Measurements from ENCODE around the gene GPC5.
"Not testable (repeated sequence)": the region's sequence is repeated elsewhere in the genome, so short reads cannot be mapped to it uniquely, and the experiment has no call there.

The GPC5 gene

DNA sequence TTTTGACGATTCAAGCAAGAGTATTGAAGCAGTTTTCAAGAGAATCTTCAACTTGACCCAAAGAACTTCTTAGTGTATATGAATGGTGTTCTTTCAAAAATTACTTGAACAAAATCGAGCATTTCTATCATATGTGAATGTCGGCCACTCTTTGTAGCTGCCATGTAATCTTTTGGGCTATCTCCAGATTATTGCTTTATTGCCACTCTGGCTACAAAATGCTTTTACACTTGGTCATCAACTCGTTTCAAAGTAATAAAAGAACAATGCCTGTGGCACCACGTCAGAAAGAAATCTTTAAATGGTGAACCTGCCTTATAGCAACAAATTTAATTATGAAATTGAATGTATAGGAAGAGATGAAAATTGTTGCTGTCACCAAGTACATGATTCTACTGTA lies 834.5 kb downstream of the GPC5 start:
- Histone ChIP-seq H3K9me3 (ENCODE audit: control insufficient read depth, insufficient read depth, low read length) (no peaks in the 10 kb centered on the region), H3K4me1 (ENCODE audit: insufficient read depth, low read length) (no peaks in the 10 kb centered on the region), H3K36me3 (ENCODE audit: insufficient read depth, low read length) (no peaks in the 10 kb centered on the region), H3K9ac (ENCODE audit: low read depth, low read length) (no peak overlapping the region)

- Histone ChIP-seq H3K36me3 (ENCODE audit: insufficient read depth, low read length) (no peaks in the 10 kb centered on the region), H3K9ac (ENCODE audit: low read depth, low read length) (no peak overlapping the region), H3K4me1 (ENCODE audit: insufficient read depth, low read length) (no peaks in the 10 kb centered on the region), H3K9me3 (ENCODE audit: control insufficient read depth, insufficient read depth, low read length) (no peaks in the 10 kb centered on the region)
Measured at GRCh38 chr13:92251671-92252210, 853.3 kb downstream of the GPC5 start.

- H3K36me3 ChIP-seq (ENCODE audit: insufficient read depth, low read length), result no peaks in the 10 kb centered on the region
- H3K4me1 ChIP-seq (ENCODE audit: insufficient read depth, low read length), result no peaks in the 10 kb centered on the region
- no peak overlapping the region for H3K9ac ChIP-seq (ENCODE audit: low read depth, low read length)
- H3K9me3 ChIP-seq (ENCODE audit: control insufficient read depth, insufficient read depth, low read length), result no peaks in the 10 kb centered on the region
Measured at GRCh38 chr13:92255526-92255925, 857.1 kb downstream of the GPC5 start.

DNA sequence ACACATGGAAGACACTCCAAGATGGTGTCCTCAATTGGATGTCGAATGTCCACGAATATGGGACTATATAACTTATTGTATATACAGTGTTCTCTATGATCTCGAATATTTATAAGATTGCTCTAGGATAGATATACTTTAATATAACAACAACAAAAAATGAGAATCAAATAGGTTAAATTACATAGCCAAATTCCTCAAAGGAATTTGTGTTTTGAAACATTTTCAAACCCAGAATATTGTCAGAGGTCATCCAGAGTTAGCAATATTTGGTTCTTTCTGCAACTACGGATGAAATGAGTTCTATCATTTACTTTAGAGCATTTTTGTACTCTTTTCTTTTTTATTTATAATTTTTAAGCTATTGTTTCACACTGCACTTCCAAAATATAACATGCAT lies 857.8 kb downstream of the GPC5 start:
- no peaks in the 10 kb centered on the region for H3K9me3 ChIP-seq (ENCODE audit: control insufficient read depth, insufficient read depth, low read length)
- H3K36me3 ChIP-seq (ENCODE audit: insufficient read depth, low read length), result no peaks in the 10 kb centered on the region
- H3K4me1 ChIP-seq (ENCODE audit: insufficient read depth, low read length), result no peaks in the 10 kb centered on the region
- H3K9ac ChIP-seq (ENCODE audit: low read depth, low read length), result no peak overlapping the region

- H3K9ac ChIP-seq (ENCODE audit: low read depth, low read length), result no peak overlapping the region
- no peaks in the 10 kb centered on the region for H3K36me3 ChIP-seq (ENCODE audit: insufficient read depth, low read length)
- H3K4me1 ChIP-seq (ENCODE audit: insufficient read depth, low read length), result no peaks in the 10 kb centered on the region
- H3K9me3 ChIP-seq (ENCODE audit: control insufficient read depth, insufficient read depth, low read length), result no peaks in the 10 kb centered on the region
Measured at GRCh38 chr13:92259046-92259445, 860.6 kb downstream of the GPC5 start.

GRCh38 chr13:92259523-92259922 lies 861.1 kb downstream of the GPC5 start:
- no peaks in the 10 kb centered on the region for H3K36me3 ChIP-seq (ENCODE audit: insufficient read depth, low read length)
- H3K4me1 ChIP-seq (ENCODE audit: insufficient read depth, low read length), result no peaks in the 10 kb centered on the region
- no peaks in the 10 kb centered on the region for H3K9me3 ChIP-seq (ENCODE audit: control insufficient read depth, insufficient read depth, low read length)
- H3K9ac ChIP-seq (ENCODE audit: low read depth, low read length), result no peak overlapping the region

DNA sequence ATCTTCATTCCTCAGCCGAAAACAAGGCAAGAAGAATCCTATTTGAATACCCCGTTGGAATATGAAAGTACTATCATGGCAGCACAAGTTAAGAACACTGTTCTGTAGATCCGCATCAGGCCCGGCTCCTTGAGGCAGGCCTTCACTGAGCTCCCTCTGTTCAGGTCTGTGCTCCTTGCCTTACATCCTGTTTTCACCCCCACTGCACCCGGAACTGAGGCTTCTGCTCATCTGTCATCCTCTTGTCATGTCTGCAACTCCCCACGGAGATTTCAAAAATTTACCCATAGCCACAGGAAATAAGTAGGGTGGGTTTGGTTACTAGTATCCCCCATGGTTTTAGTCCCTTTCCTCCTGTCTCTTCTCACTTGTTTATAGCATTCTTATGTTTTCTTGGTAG lies 861.9 kb downstream of the GPC5 start:
- Histone ChIP-seq H3K9me3 (ENCODE audit: control insufficient read depth, insufficient read depth, low read length) (no peaks in the 10 kb centered on the region), H3K4me1 (ENCODE audit: insufficient read depth, low read length) (no peaks in the 10 kb centered on the region), H3K9ac (ENCODE audit: low read depth, low read length) (no peak overlapping the region), H3K36me3 (ENCODE audit: insufficient read depth, low read length) (no peaks in the 10 kb centered on the region)

GRCh38 chr13:92262100-92262788 lies 863.8 kb downstream of the GPC5 start:
- no peak overlapping the region for H3K9ac ChIP-seq (ENCODE audit: low read depth, low read length)
- no peaks in the 10 kb centered on the region for H3K9me3 ChIP-seq (ENCODE audit: control insufficient read depth, insufficient read depth, low read length)
- no peaks in the 10 kb centered on the region for H3K4me1 ChIP-seq (ENCODE audit: insufficient read depth, low read length)
- no peaks in the 10 kb centered on the region for H3K36me3 ChIP-seq (ENCODE audit: insufficient read depth, low read length)

GRCh38 chr13:92265408-92265807 lies 867.0 kb downstream of the GPC5 start:
- H3K36me3 ChIP-seq (ENCODE audit: insufficient read depth, low read length), result no peaks in the 10 kb centered on the region

GRCh38 chr13:92270990-92271389 lies 872.6 kb downstream of the GPC5 start:
- Histone ChIP-seq H3K9ac (ENCODE audit: low read depth, low read length) (no peak overlapping the region), H3K4me1 (ENCODE audit: insufficient read depth, low read length) (no peaks in the 10 kb centered on the region), H3K36me3 (ENCODE audit: insufficient read depth, low read length) (no peaks in the 10 kb centered on the region), H3K9me3 (ENCODE audit: control insufficient read depth, insufficient read depth, low read length) (no peaks in the 10 kb centered on the region)

More at GRCh38 chr13:92265408-92265807, 867.0 kb downstream of the GPC5 start:
- Histone ChIP-seq H3K9ac (ENCODE audit: low read depth, low read length) (no peak overlapping the region), H3K9me3 (ENCODE audit: control insufficient read depth, insufficient read depth, low read length) (no peaks in the 10 kb centered on the region), H3K4me1 (ENCODE audit: insufficient read depth, low read length) (no peaks in the 10 kb centered on the region)

GRCh38 chr13:92272177-92272576 lies 873.8 kb downstream of the GPC5 start:
- H3K4me1 ChIP-seq (ENCODE audit: insufficient read depth, low read length), result no peaks in the 10 kb centered on the region
- no peaks in the 10 kb centered on the region for H3K36me3 ChIP-seq (ENCODE audit: insufficient read depth, low read length)
- no peaks in the 10 kb centered on the region for H3K9me3 ChIP-seq (ENCODE audit: control insufficient read depth, insufficient read depth, low read length)
- H3K9ac ChIP-seq (ENCODE audit: low read depth, low read length), result no peak overlapping the region

- not testable (repeated sequence) for H3K9ac ChIP-seq (ENCODE audit: low read depth, low read length); H3K9me3 ChIP-seq (ENCODE audit: control insufficient read depth, insufficient read depth, low read length); H3K36me3 ChIP-seq (ENCODE audit: insufficient read depth, low read length); H3K4me1 ChIP-seq (ENCODE audit: insufficient read depth, low read length)
Measured at GRCh38 chr13:92280986-92281385, 882.6 kb downstream of the GPC5 start.

DNA sequence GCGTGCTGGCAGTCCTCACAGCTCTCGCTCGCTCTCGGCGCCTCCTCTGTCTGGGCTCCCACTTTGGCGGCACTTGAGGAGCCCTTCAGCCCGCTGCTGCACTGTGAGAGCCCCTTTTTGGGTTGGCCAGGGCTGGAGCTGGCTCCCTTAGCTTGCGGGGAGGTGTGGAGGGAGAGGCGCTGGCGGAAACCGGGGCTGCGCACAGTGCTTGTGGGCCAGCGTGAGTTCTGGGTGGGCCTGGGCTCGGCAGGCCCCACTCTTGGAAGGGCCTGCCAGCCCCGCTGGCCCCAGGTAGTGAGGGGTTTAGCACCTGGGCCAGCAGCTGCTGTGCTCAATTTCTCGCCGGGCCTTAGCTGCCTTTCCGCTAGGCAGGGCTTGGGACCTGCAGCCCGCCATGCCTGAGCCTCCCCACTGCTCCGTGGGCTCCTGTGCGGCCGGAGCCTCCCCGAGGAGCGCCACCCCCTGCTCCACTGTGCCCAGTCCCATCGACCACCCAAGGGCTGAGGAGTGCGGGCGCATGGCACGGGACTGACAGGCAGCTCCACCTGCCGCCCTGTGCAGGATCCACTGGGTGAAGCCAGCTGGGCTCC lies 892.4 kb downstream of the GPC5 start:
- not testable (repeated sequence) for H3K4me1 ChIP-seq (ENCODE audit: insufficient read depth, low read length); H3K36me3 ChIP-seq (ENCODE audit: insufficient read depth, low read length); H3K9ac ChIP-seq (ENCODE audit: low read depth, low read length); H3K9me3 ChIP-seq (ENCODE audit: control insufficient read depth, insufficient read depth, low read length)

GRCh38 chr13:92294533-92294932 lies 896.1 kb downstream of the GPC5 start:
- not testable (repeated sequence) for H3K4me1 ChIP-seq (ENCODE audit: insufficient read depth, low read length); H3K9me3 ChIP-seq (ENCODE audit: control insufficient read depth, insufficient read depth, low read length); H3K9ac ChIP-seq (ENCODE audit: low read depth, low read length); H3K36me3 ChIP-seq (ENCODE audit: insufficient read depth, low read length)

GRCh38 chr13:92296154-92296671 lies 897.8 kb downstream of the GPC5 start:
- H3K9me3 ChIP-seq (ENCODE audit: control insufficient read depth, insufficient read depth, low read length); H3K9ac ChIP-seq (ENCODE audit: low read depth, low read length); H3K4me1 ChIP-seq (ENCODE audit: insufficient read depth, low read length); H3K36me3 ChIP-seq (ENCODE audit: insufficient read depth, low read length): not testable (repeated sequence)
